Measurements from ENCODE around the gene IRAK1. TPM values are rescaled to one million over a fixed set of nuclear protein-coding genes. Genes with fewer than 3 reads are reported as not detected.
A peak's percentile ranks its signal among the peaks of the same experiment; 100 is the strongest.

Gene IRAK1
- total RNA-seq, 1 experiment from 2014 or later: 147 TPM

- CTCF ChIA-PET: interaction anchor here (0.7 kb wide), 1 partner anchor 31 kb away, joined by 3 read pairs; no protein-coding TSS in a partner anchor
- DNase-seq (ENCODE audit: low spot score): no peak
- H3K4me1 ChIP-seq (ENCODE audit: insufficient read depth, low read length, poor library complexity, severe bottlenecking): no peaks in the 10 kb centered on the region
- POLR2A ChIA-PET (ENCODE audit: low non-redundant PET): no interaction called here
- TF ChIP-seq EZH2 (IDR thresholded peaks at IDR 0.05; ENCODE audit: borderline replicate concordance, low read depth, low read length, poor library complexity, severe bottlenecking) (no peak), CTCF (conservative IDR thresholded peaks at IDR 0.05; ENCODE audit: low read depth, low read length) (no peak)
- intact Hi-C loops (cut with micrococcal nuclease; ENCODE audit: unreplicated experiment): no loop called here
- no TSS peak for BruUV-seq (replicated peaks)
- H3K9me3 ChIP-seq (ENCODE audit: low read depth, low read length, poor library complexity, severe bottlenecking): no peaks in the 10 kb centered on the region
- no peaks in the 10 kb centered on the region for H3K27me3 ChIP-seq (replicated peaks; ENCODE audit: insufficient read depth, low read depth, low read length, poor library complexity)
- H3K4me3 ChIP-seq (ENCODE audit: low read depth, low read length, poor library complexity, severe bottlenecking): no peak overlapping the region
- H3K27ac ChIP-seq (ENCODE audit: low read depth, low read length, poor library complexity, severe bottlenecking): no peak overlapping the region
- peaks cover 29% of the 10 kb centered on the region for H3K36me3 ChIP-seq (ENCODE audit: insufficient read depth, low read length, poor library complexity, severe bottlenecking)
These were observed 4.0 kb downstream of the IRAK1 start for GRCh38 chrX:154015581-154016264.

GRCh38 chrX:154014429-154015380 lies 5.0 kb downstream of the IRAK1 start:
- POLR2A ChIA-PET (ENCODE audit: low non-redundant PET): no interaction called here
- Histone ChIP-seq H3K4me3 (ENCODE audit: low read depth, low read length, poor library complexity, severe bottlenecking) (no peak overlapping the region), H3K9me3 (ENCODE audit: low read depth, low read length, poor library complexity, severe bottlenecking) (no peaks in the 10 kb centered on the region), H3K36me3 (ENCODE audit: insufficient read depth, low read length, poor library complexity, severe bottlenecking) (peaks cover 29% of the 10 kb centered on the region), H3K27me3 (replicated peaks; ENCODE audit: insufficient read depth, low read depth, low read length, poor library complexity) (no peaks in the 10 kb centered on the region), H3K4me1 (ENCODE audit: insufficient read depth, low read length, poor library complexity, severe bottlenecking) (no peaks in the 10 kb centered on the region), H3K27ac (ENCODE audit: low read depth, low read length, poor library complexity, severe bottlenecking) (no peak overlapping the region)
- BruUV-seq (replicated peaks): no TSS peak
- CTCF ChIA-PET: interaction anchor here (0.8 kb wide), 1 partner anchor 32 kb away, joined by 5 read pairs; no protein-coding TSS in a partner anchor
- intact Hi-C loops (cut with micrococcal nuclease; ENCODE audit: unreplicated experiment): no loop called here
- DNase-seq (ENCODE audit: low spot score): peak; percentile 21
- TF ChIP-seq CTCF (conservative IDR thresholded peaks at IDR 0.05; ENCODE audit: low read depth, low read length) (no peak), EZH2 (IDR thresholded peaks at IDR 0.05; ENCODE audit: borderline replicate concordance, low read depth, low read length, poor library complexity, severe bottlenecking) (no peak)

- CTCF ChIA-PET: interaction anchor here (0.6 to 1.0 kb wide), 4 partner anchors 27 to 105 kb away, joined by 3 to 5 read pairs (median 4); no protein-coding TSS in a partner anchor
- TF ChIP-seq CTCF (conservative IDR thresholded peaks at IDR 0.05; ENCODE audit: low read depth, low read length) (peak; percentile 96), EZH2 (IDR thresholded peaks at IDR 0.05; ENCODE audit: borderline replicate concordance, low read depth, low read length, poor library complexity, severe bottlenecking) (no peak)
- Histone ChIP-seq H3K4me3 (ENCODE audit: low read depth, low read length, poor library complexity, severe bottlenecking) (no peak overlapping the region), H3K36me3 (ENCODE audit: insufficient read depth, low read length, poor library complexity, severe bottlenecking) (peaks cover 29% of the 10 kb centered on the region), H3K9me3 (ENCODE audit: low read depth, low read length, poor library complexity, severe bottlenecking) (no peaks in the 10 kb centered on the region), H3K27me3 (replicated peaks; ENCODE audit: insufficient read depth, low read depth, low read length, poor library complexity) (no peaks in the 10 kb centered on the region), H3K4me1 (ENCODE audit: insufficient read depth, low read length, poor library complexity, severe bottlenecking) (no peaks in the 10 kb centered on the region), H3K27ac (ENCODE audit: low read depth, low read length, poor library complexity, severe bottlenecking) (no peak overlapping the region)
- DNase-seq (ENCODE audit: low spot score): peak; percentile 65
- intact Hi-C loops (cut with micrococcal nuclease; ENCODE audit: unreplicated experiment): loop anchor here (2.0 kb wide), 2 partner anchors 37 to 521 kb away; no protein-coding TSS in a partner anchor
- no TSS peak for BruUV-seq (replicated peaks)
- POLR2A ChIA-PET (ENCODE audit: low non-redundant PET): no interaction called here
These were observed 5.9 kb downstream of the IRAK1 start for GRCh38 chrX:154013614-154014360.
